ENCODE results near the gene METTL25B.

GRCh38 chr1:156696755-156697154 is 31.5 kb upstream of the METTL25B start:
- TF ChIP-seq CTCF (IDR thresholded peaks at IDR 0.05): no peak
- TF ChIP-seq EZH2 (IDR thresholded peaks at IDR 0.05; ENCODE audit: borderline replicate concordance, insufficient read depth, low read depth, low read length, poor library complexity, severe bottlenecking): no peak

Data from B cell (primary cell).